ENCODE data around the gene CYTH1.

CYTH1 gene, protein sequence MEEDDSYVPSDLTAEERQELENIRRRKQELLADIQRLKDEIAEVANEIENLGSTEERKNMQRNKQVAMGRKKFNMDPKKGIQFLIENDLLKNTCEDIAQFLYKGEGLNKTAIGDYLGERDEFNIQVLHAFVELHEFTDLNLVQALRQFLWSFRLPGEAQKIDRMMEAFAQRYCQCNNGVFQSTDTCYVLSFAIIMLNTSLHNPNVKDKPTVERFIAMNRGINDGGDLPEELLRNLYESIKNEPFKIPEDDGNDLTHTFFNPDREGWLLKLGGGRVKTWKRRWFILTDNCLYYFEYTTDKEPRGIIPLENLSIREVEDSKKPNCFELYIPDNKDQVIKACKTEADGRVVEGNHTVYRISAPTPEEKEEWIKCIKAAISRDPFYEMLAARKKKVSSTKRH

DNA sequence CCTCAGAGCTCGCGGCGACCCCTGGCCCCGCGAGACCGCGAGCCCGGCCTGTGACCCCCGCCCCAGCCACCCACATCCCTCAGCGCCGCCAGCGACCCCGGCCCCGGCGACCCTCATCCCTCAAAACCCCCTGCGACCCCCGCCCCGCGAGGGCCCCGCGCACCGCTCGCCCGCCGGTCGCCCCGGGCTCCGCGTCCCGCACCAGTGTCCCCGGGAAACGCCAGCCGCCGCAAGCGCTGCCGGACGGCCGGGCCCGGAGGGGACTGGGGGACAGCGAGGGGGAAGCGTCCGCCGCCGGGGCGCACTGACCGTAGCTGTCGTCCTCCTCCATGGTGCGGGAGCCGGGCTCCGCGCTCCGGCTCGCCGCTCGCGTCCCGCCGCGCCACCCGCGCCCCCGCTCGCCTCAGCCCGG is at the start of gene CYTH1:
Gene CYTH1 (minus strand): TSS at position 381 of the 412 bp plus-strand sequence. CDS start 50 bp downstream, at position 331.
- DNase-seq, result no peak

DNA sequence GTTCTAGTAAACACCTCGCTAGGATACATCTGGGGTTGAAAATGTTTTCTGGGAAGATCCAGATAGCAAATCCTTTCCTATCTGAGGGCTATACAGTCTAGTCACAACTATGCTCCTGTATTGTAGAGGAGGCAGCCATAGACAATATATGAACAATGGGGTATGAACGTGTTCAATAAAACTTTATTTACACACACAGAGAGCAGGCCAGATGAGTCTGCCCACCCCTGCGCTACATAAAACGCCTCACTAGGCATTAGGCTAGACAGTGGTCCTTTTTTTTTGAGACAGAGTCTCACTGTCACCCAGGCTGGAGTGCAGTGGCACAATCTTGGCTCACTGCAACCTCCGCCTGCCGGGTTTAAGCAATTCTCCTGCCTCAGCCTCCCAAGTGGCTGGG is 47.4 kb upstream of the CYTH1 start:
- DNase-seq, result no peak

DNA sequence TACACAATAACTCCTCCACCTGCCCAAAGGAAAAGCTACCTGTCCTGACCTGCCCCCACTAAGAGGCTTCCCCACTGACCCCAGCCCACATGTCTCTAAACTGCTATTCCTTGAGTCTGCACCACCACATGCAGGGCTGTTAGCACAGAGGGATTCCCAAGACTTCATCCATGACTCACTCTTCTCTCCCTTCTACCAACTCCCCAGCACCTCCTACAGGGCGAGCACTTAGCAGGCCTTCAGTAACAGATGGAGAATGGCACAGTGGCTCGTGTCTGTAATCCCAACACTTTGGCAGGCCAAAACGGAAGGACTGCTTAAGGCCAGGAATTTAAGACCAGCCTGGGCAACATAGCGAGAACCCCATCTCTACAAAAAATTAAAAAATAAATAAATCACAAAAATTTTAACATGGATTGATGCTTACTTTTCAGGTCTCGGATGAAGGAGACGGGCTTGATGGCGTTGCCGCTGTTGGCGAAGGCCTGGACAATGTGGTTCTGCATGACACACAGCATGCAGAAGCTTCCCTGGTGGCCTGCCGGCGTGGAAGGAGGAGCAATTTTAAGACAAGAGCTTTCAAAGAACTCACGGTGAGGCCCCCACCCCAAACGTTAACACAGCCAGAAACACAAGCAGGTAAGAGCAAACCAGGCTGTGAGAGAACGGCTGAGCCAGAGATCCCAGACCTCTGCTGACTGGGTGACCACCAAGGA is 46.6 kb upstream of the CYTH1 start:
- peak; percentile 74 to 89 for DNase-seq

DNA sequence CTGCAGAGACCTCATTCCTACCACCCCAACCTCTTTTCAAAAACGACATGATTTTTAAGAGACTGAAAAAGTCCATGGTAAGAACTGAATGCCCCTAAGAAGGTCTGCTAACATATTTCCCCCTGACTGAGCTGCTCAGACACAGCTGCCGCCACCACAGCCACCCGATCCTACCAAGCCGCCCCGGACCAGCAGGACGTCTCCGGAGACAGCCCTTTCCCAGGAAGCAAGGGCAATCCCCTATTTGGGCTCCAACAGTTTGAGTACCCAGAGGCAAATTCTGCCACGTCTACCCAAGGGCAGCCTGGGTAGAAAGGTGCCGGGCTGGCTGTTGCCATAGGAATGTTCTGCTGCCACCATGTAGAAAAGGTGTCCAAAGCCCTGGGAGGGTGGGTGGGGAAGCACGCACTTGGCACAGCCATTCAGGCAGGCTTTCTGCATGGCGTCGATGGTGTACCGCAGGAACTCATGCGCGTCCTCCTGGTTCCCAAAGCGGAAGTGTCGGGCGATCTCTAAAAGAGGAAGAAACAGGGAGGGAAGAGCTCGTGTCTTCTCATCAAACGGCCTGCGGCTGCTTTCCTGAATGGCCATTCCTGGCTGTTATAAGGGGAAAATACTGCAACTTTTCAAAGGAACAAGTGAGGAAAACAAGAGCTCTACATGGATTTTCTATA is 44.9 kb upstream of the CYTH1 start:
- DNase-seq, result peak; percentile 98

DNA sequence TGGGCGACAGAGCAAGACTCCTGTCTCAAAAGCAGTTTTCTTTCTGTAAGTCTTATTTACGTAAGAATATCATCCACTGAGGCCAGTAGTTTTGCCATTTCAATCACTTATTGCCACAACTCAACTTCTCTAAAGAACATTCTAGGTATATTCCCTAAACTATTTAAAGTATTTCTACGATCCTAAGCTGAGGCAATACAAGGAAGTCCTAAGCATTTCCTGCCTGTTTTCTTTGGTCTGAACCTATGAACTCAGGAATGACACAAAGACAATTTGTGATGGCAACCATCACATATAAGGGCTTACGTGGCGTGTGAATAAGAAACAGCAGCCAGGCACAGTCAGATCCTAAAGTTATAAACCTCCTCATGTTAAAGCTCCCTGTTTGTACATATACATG is 44.3 kb upstream of the CYTH1 start:
- DNase-seq, result no peak

DNA sequence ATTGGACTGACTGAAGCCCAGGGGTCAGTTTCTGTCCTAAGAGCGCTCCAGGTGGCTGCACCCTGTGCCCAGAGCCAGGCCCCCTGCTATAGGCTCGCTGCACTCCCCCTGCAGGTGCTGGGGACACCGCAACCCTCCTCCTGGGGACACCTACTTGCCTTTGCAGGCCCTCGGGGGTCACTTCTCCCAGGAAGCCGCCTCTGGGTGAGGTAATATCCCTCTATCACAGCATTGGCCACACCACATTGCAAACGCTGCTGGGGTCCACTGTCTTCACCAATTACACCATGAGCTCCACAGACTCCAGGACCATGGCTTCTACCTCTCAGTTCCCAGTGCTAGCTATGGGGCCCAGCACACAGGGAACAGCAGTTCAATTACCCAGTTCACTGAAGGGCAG is 43.6 kb upstream of the CYTH1 start:
- no peak for DNase-seq

DNA sequence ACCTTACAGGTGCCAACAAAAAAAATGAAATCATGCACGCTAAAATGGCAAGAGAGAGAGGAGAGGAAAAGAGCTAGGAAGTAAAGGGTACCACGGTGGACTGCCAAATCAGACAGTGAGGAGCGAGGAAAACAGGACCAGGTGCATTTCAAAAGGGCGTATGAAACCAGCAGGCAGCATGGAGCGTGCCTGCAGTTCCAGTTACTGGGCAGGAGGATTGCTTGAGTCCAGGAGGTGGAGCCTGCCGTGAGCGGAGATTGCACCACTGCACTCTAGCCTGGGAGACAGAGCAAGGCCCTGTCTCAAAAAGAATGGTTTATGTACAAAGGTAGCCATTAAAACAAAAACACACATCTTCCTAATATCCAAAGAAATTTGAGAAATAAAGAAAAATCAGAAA is 42.2 kb upstream of the CYTH1 start:
- no peak for DNase-seq

DNA sequence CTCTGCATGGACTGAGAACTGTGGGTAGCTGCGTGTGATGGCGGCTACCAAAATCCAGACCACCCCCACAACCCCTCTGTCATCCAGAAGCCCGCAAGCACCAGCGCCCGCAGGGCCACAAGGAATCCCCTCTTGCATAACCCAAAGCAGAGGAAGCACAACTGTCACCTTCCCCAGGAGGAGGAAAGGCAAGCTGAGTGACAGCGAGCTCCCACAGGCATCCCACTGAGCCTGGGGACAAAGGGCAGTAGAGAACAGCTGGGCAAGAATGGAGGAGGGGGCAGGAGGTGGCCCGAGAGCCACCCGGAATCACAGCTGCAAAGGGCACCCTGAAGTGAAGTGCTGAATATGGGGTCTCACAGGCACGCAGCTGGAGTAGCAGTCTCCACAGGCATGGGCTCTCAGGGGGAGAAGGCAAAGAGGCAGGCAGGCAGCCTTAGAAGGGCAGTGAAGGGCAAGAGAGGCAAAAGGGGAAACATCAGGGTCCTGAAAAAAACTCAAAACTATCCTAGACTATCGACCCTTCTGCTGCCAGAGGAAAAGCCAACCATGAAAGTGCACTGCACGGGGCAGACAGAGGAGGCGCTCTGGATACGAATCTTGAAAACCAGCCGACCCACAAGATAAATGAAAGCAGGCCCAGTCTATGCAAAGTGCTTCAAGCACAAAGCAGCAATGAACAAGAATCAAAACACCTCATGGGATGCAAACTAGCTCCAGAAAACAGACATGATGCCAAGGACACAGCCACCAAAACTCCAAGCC is 41.4 kb upstream of the CYTH1 start:
- no peak for DNase-seq

DNA sequence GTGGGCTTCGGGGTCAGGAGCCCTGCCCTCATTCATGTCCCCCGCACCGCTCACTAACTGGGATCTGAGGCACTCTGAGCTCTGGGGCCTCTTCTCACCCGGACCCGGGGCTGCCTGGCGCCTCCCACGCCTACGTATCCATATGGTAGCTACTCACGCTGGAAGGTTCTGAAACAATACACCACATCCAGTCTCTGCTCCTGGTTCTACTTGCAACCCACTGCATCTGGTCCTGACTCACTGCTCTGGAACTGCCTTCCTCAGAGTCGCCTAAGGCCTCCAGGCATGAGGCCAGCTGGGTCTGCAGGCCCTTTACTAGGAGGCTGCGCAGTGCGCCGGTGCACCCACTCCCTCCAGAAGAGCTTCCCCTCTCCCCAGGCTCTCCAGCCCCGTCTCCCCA is 40.5 kb upstream of the CYTH1 start:
- DNase-seq, result no peak

DNA sequence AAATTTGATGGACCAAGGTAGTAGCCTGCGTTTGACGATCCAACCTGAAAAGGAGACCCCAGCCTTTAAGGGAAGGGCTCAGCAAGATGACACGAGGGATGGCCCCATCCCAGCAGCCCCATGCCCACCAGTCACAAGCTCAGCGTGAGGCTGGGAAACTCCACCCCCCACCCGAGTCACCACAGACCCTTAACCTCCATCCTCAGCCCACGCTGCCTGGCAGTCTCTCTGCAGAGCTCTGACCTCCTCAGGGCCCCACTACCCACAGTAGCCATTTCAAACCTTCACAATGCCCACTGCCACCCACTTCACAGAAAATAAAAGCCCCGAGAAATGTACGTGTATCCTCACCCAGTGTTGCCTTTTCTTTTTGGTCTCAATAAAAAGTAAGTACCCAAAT is 39.9 kb upstream of the CYTH1 start:
- no peak for DNase-seq

DNA sequence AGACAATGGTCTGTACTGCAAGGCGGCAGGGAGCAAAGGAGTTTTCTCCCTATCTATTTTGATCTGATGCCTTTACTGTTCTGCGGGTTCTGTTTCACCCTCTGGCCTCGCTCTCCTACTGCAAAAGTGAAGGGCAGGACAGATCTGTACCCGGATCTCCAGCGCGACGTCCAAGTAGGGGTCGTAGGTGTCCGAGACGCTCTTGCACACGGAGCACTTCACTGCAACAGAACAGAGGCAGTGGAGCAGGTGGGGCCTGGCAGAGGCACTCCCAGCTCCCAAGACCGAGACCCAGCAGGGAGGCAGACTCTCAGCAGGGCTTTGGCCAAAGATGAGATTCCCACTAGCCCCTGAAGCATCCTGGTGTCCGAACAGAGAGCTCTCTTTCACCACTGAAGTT is 38.8 kb upstream of the CYTH1 start:
- DNase-seq, result no peak

DNA sequence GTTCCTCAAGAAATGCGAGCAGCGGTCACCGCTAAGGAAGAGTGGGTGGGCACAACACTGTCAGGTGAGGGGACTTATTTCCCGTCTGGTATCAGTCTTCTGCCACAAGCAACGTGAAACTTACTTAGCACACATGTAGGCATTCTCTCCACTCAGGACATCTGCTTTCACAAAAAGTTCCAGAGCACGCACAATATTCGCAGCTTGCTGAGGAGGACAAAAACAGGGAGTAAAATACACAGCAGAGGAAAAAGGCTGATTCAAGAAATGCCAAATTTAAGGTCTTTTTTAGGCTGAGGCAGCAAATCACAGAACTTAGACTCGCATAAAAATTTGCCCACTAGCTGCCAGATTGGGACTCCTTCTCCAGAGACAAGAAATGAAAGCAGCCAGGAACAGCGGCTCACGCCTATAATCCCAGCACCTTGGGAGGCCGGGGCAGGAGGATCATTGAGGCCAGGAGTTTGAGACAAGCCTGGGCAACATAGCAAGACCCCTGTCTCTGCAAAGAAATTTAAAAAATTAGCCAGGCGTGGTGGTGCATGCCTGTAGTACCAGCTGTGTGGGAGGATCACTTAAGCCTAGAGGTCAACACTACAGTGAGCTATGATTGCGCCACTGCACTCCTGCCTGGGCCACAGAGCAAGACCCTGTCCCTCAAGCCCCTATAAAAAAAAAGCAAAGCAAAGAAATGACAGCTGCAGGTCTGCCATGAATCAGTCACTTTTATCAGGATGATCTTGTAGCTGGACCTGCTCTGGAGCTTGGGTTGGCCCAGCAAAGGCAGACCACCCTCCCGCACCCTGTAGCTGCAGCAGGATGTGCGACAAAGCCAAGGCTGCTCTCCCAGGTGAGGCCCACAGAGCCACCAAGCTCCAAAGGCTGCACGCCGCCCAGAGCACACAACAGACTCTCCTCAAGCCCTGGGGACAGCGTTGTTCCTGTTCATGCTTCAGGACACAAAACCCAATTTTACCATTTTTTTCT is 38.0 kb upstream of the CYTH1 start:
- DNase-seq, result no peak

DNA sequence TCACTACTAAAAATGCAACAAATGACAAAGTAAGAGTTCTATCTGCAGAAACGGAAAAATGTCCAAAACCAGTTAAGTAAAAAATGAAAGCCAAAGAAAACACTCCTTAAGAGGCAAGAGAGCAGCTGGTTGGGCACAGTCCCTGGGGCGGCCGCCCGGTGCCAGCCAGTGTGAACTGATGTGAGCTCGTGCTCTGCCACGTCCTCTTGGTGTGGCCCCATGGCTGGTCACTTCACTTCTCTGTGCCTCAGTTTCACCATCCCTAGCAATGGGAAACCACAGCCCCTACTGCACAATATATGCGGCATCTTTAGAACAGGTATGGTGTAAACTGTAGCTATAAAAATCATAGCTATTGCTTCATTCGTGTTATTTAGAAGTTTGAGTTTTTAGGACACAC is 37.3 kb upstream of the CYTH1 start:
- peak in 1 of 2 experiments; percentile 43 for DNase-seq

DNA sequence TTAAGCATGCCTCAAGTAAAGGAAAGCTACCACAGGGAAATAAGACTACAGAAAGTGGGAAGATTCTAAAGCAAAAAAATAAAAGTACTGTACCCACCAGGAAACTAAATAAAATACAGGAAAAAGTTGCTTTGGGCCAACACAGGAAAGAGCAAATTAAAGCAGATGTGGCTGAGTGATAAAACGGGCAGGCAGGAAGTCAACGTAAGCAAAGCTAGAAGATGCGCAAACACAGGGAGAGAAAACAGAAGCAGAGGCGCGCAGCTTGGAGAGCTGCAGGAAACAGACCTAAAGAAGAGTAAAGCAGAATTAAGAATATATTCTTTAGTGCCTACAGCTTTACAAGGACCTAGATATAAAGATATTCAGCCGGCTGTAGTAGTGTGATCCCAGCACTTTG is 36.9 kb upstream of the CYTH1 start:
- peak; percentile 94 to 95 for DNase-seq

DNA sequence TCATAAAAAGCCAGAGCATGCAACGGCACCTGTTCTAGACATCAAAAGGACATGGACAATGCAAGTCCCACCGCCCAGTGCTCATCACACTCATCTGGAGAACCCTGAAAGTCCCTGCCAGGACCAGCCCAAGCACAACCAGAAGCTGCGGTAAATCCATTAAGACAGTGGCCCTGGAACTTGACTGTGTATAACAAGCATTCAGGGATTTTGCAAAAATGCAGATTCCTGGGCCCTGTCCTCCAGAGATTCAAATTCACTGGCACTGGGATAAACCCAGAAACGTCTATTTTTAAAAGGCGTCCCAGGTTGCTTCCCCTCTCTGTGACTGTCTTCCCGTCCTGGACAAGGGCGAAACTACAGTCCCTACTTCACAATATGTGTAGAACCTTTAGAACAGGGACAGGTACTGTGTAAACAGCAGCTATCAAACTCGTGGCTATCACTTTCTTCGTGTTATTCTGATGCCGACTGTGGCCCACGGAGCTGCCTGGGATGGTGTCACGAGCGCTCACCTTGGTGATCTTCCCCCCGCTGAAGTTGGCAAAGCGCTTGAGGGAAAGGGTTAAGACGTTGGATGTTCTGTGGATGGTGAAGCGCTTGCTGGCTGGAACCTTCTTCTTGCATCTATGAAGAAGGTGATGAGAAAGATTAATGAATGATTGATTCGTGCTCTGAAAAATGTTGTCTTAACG is 36.2 kb upstream of the CYTH1 start:
- DNase-seq, result no peak

DNA sequence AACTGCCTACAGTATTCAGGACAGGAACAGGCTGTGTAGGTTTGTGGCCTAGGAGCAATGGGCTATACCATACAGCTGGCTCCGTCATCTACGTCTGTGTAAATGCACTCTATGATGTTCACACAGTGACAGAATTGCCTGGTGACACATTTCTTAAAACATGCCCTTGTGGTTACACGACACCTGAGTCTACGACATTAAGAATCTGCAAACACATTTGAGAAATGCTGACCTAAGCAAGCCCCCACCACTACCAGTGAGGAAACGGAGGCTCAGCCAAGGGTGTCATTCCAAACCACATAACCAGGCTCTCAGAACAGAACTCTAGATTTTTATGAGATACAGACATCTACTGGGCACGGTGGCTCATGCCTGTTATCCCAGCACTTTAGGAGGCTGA is 35.0 kb upstream of the CYTH1 start:
- no peak for DNase-seq

DNA sequence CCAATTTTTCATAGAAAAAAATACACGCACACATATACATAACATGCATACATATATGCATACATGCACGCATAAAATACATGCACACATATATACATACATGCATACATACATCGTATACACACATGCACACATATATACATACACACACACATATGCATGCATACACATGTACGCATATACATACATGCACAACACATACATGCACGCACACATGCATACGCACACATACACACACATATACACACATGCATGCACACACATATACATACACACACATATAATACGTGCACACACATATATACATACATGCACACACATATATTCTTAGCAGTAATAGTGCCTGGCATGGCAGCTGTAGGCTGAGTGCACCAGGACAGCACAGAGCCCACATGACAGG is 33.6 kb upstream of the CYTH1 start:
- no peak for DNase-seq

DNA sequence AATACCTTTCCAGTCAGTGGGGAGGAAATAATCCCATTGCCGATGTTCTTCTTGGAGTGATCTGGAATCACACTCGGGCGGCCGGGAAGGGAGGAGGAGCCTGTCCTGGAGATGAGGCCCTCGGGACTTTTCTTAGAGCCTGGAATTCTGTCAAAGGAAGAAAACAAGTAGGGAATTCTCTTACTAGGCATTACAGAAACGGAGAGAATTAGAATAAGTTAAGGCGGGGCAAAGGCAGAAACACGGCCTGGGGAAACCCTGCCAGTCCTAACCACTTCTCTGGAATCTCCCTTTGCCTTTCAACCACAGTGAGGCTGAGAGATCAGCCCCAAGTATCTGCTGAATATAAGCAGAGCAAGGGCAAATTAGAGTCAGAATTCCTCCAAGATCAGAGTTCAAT is 30.8 kb upstream of the CYTH1 start:
- DNase-seq, result no peak

DNA sequence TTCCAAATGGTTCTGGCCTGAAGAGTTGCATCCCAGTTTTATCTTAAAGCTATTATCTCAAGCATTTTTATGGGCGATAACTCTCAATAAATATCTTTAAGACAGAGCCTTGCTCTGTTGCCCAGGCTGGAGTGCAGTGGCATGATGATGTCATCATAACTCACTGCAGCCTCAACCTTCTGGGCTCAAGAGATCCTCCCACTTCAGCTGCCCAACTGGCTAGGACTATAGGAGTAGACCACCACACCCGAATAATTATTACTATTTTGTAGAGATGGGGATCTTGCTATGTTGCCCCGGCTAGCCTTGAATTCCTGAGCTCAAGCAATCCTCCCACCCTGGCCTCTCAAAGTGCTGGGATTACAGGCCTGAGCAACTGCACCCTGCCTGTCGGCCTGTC is 26.1 kb upstream of the CYTH1 start:
- no peak for DNase-seq

DNA sequence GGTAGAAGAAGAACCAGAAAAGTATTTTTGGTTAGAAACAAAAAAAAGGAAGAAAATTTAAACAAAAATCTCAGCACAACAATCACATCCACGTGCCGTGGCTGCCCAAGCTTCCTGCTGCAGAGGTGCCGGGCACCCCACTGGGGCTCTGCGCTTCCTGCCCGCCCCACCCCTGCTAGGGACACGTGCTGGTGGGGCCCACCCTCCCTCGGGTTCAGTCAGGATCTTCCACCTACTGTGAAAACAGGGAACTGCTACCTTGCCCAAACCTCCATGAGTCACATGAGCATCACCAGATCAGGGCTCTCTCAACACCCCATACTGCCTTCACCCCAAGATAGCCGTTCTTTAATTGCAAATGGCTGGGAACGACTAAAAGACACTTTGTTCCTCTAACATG is 24.4 kb upstream of the CYTH1 start:
- peak; percentile 8 to 42 for DNase-seq

DNA sequence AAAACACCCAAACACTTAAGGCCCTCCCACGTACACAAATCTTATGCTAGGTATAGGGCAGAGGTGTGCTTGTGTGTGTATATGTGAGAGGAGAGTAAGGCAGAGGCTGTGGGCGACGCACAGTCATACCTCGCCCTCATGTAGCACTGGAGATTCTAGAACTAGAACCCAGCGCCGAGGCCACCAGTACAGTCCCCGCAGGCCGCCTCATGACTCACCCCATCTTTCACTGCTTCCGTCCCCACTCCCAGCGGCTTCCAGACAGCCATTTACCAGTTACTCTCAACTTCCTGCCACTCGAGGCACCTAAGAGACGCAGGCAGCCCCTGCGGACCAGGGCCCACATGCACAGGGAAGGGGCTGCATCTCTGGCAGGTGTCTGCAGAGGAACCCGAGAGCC is 23.2 kb upstream of the CYTH1 start:
- DNase-seq, result peak in 1 of 2 experiments; percentile 20
